ENCODE results near the gene TRPT1.

DNA sequence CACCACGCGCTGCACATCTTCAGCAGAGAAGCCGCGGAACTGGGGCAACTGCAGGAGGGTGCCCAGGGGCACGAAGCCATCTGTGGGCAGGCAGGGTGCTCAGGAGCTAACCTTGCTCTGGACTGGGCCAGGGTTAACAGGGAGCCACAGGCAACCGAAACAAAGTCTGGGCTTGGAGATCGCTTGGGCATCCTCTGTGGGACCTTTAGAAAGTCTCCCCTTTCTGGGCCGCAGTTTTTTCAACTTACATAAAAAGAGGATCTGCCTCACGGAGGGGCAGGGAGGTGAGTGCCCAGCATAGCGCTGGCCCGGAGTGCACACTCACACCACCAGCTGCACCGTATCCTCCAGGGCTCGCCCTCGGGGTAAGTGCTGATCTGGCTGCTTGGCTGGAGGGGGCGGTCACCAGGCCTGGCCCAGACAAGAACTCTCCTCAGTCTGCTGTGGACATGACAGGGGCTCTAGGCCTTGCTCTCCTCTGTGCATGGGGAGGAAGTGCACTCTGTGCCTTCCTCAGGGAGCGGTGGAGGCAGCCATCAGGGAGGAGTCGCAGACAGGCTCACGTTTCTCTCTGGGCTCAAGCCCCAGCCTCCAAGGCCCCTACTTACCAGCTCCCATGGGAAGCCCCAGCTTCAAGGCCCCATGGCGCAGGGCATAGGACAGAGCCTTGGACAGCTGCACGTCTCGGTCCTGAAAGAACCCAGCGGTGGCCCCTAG, 937 bp downstream of the TRPT1 start:
- TF ChIP-seq, protein P1, sequence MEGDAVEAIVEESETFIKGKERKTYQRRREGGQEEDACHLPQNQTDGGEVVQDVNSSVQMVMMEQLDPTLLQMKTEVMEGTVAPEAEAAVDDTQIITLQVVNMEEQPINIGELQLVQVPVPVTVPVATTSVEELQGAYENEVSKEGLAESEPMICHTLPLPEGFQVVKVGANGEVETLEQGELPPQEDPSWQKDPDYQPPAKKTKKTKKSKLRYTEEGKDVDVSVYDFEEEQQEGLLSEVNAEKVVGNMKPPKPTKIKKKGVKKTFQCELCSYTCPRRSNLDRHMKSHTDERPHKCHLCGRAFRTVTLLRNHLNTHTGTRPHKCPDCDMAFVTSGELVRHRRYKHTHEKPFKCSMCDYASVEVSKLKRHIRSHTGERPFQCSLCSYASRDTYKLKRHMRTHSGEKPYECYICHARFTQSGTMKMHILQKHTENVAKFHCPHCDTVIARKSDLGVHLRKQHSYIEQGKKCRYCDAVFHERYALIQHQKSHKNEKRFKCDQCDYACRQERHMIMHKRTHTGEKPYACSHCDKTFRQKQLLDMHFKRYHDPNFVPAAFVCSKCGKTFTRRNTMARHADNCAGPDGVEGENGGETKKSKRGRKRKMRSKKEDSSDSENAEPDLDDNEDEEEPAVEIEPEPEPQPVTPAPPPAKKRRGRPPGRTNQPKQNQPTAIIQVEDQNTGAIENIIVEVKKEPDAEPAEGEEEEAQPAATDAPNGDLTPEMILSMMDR (IDR thresholded peaks at IDR 0.05; ENCODE audit: insufficient read depth, low read length), result no peak
- TF ChIP-seq, protein P2, sequence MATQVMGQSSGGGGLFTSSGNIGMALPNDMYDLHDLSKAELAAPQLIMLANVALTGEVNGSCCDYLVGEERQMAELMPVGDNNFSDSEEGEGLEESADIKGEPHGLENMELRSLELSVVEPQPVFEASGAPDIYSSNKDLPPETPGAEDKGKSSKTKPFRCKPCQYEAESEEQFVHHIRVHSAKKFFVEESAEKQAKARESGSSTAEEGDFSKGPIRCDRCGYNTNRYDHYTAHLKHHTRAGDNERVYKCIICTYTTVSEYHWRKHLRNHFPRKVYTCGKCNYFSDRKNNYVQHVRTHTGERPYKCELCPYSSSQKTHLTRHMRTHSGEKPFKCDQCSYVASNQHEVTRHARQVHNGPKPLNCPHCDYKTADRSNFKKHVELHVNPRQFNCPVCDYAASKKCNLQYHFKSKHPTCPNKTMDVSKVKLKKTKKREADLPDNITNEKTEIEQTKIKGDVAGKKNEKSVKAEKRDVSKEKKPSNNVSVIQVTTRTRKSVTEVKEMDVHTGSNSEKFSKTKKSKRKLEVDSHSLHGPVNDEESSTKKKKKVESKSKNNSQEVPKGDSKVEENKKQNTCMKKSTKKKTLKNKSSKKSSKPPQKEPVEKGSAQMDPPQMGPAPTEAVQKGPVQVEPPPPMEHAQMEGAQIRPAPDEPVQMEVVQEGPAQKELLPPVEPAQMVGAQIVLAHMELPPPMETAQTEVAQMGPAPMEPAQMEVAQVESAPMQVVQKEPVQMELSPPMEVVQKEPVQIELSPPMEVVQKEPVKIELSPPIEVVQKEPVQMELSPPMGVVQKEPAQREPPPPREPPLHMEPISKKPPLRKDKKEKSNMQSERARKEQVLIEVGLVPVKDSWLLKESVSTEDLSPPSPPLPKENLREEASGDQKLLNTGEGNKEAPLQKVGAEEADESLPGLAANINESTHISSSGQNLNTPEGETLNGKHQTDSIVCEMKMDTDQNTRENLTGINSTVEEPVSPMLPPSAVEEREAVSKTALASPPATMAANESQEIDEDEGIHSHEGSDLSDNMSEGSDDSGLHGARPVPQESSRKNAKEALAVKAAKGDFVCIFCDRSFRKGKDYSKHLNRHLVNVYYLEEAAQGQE (IDR thresholded peaks at IDR 0.05; ENCODE audit: insufficient replicate concordance, low read depth), result no peak
- TF ChIP-seq POLR2AphosphoS5 (IDR thresholded peaks at IDR 0.05; ENCODE audit: low read depth), result no peak; the same call in 1 of the 2 replicates
- no peak for TF ChIP-seq GABPA (IDR thresholded peaks at IDR 0.05; ENCODE audit: low read depth)

All from HL-60 (cell line).